Measurements from ENCODE around the gene LGR6.

DNA sequence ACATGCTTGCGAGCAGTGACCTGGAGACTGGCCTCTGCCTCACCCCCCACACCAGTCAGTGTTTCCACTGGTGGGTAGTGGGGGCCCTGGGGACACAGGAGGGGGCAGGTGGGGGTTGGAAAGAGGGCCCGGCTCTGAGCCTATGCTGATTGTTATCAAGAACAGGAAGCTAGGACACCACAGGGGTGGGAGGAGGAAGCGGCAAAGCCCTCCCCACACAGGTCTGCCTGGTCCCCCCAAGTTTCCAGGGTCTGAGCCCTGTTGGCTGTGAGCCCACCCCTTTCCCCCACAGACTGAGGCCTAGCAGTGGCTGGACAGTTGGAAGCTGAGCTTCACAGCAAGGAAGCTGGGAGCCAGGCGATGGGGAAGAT, 31.6 kb upstream of the LGR6 start:
- TF ChIP-seq POLR2A (IDR thresholded peaks at IDR 0.05): no peak
- TF ChIP-seq, protein P1, sequence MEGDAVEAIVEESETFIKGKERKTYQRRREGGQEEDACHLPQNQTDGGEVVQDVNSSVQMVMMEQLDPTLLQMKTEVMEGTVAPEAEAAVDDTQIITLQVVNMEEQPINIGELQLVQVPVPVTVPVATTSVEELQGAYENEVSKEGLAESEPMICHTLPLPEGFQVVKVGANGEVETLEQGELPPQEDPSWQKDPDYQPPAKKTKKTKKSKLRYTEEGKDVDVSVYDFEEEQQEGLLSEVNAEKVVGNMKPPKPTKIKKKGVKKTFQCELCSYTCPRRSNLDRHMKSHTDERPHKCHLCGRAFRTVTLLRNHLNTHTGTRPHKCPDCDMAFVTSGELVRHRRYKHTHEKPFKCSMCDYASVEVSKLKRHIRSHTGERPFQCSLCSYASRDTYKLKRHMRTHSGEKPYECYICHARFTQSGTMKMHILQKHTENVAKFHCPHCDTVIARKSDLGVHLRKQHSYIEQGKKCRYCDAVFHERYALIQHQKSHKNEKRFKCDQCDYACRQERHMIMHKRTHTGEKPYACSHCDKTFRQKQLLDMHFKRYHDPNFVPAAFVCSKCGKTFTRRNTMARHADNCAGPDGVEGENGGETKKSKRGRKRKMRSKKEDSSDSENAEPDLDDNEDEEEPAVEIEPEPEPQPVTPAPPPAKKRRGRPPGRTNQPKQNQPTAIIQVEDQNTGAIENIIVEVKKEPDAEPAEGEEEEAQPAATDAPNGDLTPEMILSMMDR (IDR thresholded peaks at IDR 0.05): no peak
- no peak for TF ChIP-seq POLR2AphosphoS5 (IDR thresholded peaks at IDR 0.05)

Data from suprapubic skin (tissue), 4 donors.